KOPT-K1 (cell line): ENCODE measurements around the gene RNF19B.

Experiments
- H3K27ac ChIP-seq: fragments of 200-600 bp; sonication (generic); 2 replicates; pipeline ENCODE4 v1.5.1; 2016; ENCODE audit warnings: antibody characterized with exemption, mild to moderate bottlenecking, low read depth, low read length; ENCODE audit not compliant: poor library complexity, severe bottlenecking
- H3K36me3 ChIP-seq: fragments of 200-600 bp; sonication (generic); 2 replicates; pipeline ENCODE4 v1.5.1; 2017; ENCODE audit warnings: antibody characterized with exemption, mild to moderate bottlenecking, low read length, moderate library complexity; ENCODE audit not compliant: insufficient read depth
- H3K9me3 ChIP-seq: fragments of 200-600 bp; sonication (generic); 2 replicates; pipeline ENCODE4 v1.5.1; 2017; ENCODE audit warnings: antibody characterized with exemption, low read length, mild to moderate bottlenecking; ENCODE audit not compliant: insufficient read depth, poor library complexity, severe bottlenecking

RNF19B gene

DNA sequence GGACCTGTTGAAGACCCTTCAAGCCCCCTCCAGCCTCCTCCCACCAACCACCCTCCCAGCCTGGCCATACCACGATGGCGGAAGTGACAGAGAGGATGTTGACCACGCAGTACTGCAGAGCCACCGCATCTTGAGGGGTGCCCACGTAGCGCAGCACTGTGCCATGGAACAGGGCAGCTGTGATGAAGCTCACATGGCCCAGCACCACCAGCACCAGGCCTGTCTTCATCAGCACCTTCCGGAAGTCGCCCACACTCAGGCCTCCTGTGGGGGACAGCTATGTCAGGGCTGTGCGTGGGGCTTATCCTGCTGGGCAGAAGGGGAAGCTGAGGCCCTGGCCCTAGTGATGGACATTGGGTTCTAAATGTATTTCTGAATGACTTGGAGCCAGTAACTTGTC is 66.6 kb downstream of the RNF19B start:
- H3K36me3 ChIP-seq = no peaks in the 10 kb centered on the region
- H3K27ac ChIP-seq = no peak overlapping the region
- no peaks in the 10 kb centered on the region for H3K9me3 ChIP-seq

DNA sequence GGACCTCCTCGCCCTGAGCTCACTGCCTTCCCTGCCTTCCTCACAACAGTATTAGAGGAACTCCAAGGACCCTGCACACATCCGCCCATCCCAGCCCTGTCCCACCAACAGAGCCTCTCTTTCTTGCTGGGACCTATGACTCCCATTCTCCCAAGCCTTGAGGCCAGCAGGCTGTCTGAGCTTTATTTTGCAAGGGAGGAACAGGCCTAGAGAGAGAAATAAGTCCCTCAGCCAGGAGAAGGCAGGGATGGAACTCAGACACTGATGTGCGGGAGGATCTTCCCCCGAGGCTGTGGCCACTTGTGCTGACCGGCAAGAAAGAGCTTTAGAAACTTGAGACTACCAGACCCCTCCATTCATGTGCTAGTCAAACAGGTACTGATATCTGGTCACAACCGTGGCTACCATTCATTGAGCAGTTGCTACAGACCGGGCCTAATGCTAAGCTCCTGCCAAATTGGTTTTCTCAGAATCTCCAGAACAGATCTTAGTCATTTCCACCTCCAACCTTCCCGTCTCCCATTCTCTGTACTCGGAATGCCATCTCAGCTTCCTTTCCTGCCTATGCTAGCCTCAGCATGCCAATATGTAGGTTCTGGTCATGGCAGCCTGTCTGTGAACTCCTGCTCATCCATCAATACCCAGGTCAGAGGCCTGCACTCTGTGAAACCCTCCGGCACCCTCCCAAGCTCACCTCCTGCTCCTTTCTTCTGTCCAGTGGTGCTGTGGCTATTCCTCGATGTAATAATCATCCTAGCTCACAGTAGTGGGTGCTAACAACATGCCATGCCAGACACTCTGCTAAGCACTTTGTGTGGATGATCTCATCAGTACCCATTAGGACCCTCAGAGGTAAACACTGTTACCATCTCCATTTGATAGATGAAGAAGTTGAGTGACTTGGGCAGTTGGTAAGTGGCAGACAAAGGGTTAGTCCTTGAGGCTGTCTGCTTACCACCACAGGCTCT is 67.2 kb downstream of the RNF19B start:
- H3K36me3 ChIP-seq = no peaks in the 10 kb centered on the region
- H3K9me3 ChIP-seq = no peaks in the 10 kb centered on the region
- no peak overlapping the region for H3K27ac ChIP-seq

GRCh38 chr1:32896451-32896850 is 68.2 kb downstream of the RNF19B start:
- no peak overlapping the region for H3K27ac ChIP-seq
- H3K9me3 ChIP-seq = no peaks in the 10 kb centered on the region
- H3K36me3 ChIP-seq = no peaks in the 10 kb centered on the region

- no peaks in the 10 kb centered on the region for H3K9me3 ChIP-seq
- no peaks in the 10 kb centered on the region for H3K36me3 ChIP-seq
- no peak overlapping the region for H3K27ac ChIP-seq
Observed at GRCh38 chr1:32895325-32896215, 69.0 kb downstream of the RNF19B start.

- Histone ChIP-seq H3K9me3 (no peaks in the 10 kb centered on the region), H3K27ac (no peak overlapping the region), H3K36me3 (no peaks in the 10 kb centered on the region)
Observed at GRCh38 chr1:32894681-32895080, 69.9 kb downstream of the RNF19B start.

DNA sequence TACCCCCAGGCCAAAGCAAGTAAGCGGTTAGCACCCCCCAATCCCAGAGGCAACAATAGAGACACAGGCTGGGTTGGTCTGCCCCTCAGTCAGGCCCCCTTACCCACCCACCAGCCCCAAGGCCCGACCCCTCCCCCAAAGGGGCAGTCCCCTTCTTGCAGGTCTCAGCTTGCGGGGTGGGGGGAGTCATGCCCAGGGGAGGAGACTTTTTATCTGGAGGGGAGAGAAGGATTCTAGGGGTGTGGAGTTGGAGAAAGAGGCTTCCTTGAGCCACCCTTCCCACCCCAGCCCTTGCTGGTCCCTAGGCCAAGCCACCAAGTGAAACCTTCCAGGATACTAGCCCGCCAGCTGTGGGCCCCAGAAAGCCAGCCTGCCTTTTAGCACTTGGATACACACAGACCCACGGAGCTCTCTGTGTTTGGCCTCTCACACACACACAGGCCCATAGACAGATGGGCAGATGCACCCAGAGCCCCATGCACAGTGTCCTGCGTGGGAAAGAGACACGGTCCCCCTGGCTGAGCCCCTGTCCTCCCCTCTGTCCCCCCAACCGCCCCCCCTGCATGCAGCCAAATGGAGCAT is 70.5 kb downstream of the RNF19B start:
- no peak overlapping the region for H3K27ac ChIP-seq
- no peaks in the 10 kb centered on the region for H3K9me3 ChIP-seq
- no peaks in the 10 kb centered on the region for H3K36me3 ChIP-seq

DNA sequence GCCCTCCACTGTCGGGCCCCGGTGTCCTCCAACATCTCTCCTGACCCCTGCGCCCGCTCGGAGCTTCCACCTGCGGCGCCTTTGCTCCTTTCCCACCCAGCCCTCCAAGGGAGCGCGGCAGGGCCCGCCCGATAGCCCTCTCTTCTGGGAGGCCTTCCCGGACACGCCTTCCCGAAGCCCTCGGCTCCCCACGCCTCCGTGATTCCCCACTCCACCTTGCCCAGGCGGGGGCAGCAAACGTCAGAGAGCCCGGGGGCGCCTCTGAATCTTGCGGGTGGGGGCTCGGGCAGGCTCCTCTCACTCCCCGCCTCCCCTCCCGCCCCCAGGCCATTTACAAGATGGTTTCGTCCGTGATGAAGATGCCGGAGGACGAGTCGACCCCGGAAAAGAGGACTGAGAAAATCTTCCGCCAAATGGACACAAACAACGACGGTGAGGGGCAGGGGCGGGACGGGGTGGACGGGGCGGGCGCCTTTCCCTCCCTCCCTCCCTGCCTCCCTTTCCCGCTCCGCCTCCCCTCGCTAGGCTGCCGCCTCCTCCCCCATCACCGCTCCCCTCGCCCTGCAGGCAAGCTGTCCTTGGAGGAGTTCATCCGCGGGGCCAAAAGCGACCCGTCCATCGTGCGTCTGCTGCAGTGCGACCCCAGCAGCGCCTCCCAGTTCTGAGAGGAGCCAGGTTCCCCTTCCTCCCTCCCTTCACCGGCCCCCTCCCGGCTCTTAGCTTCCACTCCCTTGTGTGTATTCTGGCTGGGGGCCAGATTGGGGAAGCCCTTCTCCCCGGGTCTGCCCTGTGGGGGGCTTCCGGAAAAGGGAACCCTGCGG is 71.2 kb downstream of the RNF19B start:
- no peak overlapping the region for H3K27ac ChIP-seq
- no peaks in the 10 kb centered on the region for H3K9me3 ChIP-seq
- H3K36me3 ChIP-seq = no peaks in the 10 kb centered on the region

DNA sequence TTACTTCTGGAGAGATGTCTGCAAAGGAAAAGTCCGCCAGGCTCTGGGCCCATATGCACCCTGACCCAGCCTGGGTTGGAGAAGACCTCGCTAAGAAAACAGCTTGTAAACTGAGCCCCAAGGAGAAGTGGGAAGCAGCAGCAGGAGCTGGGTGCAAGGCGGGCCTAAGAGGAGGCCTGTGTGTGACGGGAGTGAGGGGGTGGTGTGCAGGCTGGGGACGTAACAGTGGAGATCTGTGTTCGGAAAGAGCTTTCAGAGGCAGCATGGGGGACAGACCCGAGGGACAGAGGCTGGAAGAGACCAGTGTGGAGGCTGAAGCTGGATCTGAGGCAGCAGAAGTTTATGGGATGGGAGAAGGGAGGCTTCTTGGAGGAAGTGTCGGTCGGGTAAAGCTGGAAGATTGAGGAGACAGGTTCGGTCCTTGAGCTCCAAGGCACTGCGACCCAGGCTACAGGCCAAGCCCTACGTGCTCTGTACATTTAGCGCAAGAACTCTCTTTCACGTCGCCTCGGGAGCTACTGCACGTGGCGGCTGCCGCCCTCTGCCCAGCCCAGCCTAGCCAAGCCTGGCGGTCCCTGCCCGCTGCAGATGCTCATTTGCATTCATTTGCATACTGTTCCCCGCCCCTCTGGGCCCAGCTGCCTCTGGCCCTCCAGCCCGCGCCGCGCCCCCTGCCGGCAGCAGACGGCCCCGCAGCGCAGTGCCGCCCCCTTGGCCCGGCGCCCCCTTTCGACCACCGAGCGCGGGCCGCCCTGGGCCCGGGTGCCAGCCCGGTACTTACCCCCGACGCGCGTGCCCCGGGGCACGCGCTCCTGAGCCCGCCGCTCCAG is 72.0 kb downstream of the RNF19B start:
- Histone ChIP-seq H3K9me3 (no peaks in the 10 kb centered on the region), H3K36me3 (no peaks in the 10 kb centered on the region), H3K27ac (no peak overlapping the region)

GRCh38 chr1:32891630-32892029 is 73.0 kb downstream of the RNF19B start:
- no peak overlapping the region for H3K27ac ChIP-seq
- no peaks in the 10 kb centered on the region for H3K9me3 ChIP-seq
- no peaks in the 10 kb centered on the region for H3K36me3 ChIP-seq

- Histone ChIP-seq H3K36me3 (no peaks in the 10 kb centered on the region), H3K27ac (no peak overlapping the region), H3K9me3 (no peaks in the 10 kb centered on the region)
Observed at GRCh38 chr1:32891241-32891570, 73.4 kb downstream of the RNF19B start.

DNA sequence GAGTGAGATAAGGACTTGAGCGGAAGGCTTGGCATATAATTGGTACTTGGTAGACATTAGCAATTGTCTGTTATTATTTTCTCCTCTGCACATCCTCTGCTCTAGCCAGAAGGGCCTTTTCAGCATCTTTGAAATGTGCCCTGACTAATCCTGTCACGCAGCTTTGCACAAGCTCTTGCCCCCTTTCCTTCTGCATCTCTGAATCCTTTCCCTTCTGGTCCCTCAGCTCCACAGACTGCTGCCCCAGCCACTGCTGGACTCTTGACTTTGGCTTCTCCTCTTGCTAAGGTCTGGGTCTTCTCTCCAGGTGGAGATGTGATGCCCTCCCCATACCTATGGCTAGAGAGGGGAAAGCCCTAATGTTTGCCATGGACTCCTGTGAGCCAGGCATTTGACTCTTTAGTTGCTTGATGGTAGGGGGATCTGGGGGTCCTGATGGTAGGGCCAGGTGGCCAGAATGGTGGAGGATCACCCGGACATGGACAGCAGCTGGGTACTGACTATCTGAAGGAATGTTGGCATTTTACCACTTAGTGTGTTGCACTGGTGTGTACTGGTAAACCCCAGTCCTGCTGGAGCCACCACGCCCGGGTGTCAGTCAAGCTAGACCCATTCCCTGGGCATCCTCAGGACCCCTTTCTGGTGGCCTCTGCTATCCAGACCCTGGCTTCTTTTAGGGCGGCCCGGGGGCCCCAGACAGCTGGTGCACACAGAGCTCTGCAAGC is 73.9 kb downstream of the RNF19B start:
- H3K9me3 ChIP-seq = no peaks in the 10 kb centered on the region
- H3K27ac ChIP-seq = no peak overlapping the region
- H3K36me3 ChIP-seq = no peaks in the 10 kb centered on the region

DNA sequence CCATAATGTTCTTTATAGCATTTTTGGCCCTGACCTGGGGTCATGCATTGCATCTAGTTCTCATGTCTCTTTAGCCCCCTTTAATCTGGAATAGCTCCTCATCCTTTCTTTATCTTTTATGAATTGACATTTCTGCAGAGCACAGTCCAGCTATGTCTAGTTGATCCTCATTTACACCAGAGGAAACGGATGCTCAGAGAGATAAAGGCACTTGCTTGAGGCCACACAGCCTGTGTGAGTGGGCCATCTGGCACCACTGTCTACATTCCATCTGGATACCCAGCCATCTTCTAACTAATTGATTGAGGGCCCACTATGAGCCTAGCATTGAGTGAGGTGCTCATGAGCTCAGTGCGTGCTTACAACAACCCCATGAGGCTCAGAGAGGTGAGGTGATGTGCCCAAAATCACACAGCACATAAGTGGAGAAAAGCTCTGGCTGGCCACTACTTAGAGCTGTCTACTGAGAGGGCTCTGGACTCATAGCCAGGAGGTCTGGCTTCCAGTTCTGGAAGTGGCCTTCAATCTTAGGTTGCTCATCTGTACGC is 74.8 kb downstream of the RNF19B start:
- Histone ChIP-seq H3K27ac (no peak overlapping the region), H3K9me3 (no peaks in the 10 kb centered on the region), H3K36me3 (no peaks in the 10 kb centered on the region)

GRCh38 chr1:32888677-32889420 is 75.8 kb downstream of the RNF19B start:
- Histone ChIP-seq H3K27ac (no peak overlapping the region), H3K36me3 (no peaks in the 10 kb centered on the region), H3K9me3 (no peaks in the 10 kb centered on the region)
